Endothelial cell of umbilical vein (primary cell): ENCODE measurements around the gene IL10RA. TPM values are rescaled to one million over a fixed set of nuclear protein-coding genes. Genes with fewer than 3 reads are reported as not detected.

Experiments
- BruUV-seq: library from RNA; stranded (reverse); fragments of 400-500 nt; replicated peaks from 2 replicates; lab custom pipeline; 2021; lab: Mats Ljungman, UMichigan
- CTCF ChIA-PET: fragments of 300-600, 350-600 bp; sonication (Branson Sonifier 250); formaldehyde crosslinking; loops from one replicate; lab custom pipeline; 2021; ENCODE audit warnings: antibody characterized with exemption, inconsistent platforms; lab: Charles Lee
- POLR2A ChIA-PET: fragments of 300-600, 350-600 bp; sonication (Branson Sonifier 250); formaldehyde crosslinking; loops from one replicate; lab custom pipeline; 2021; ENCODE audit warnings: antibody characterized with exemption, inconsistent platforms; lab: Charles Lee
- DNase-seq: peaks from one replicate; pipeline ENCODE4 v3.0.0-alpha.2; 2011; ENCODE audit warnings: low read depth, low spot score
- FAIRE-seq: peaks from 2 replicates; lab custom pipeline; 2011; peaks lifted over from hg19 to GRCh38; lab: Jason Lieb, UNC
- H2AFZ ChIP-seq: 2 replicates; pipeline ENCODE4 v1.6.0; 2012; ENCODE audit warnings: low read depth, low read length, control low read depth, inconsistent platforms
- H3K27ac ChIP-seq: 2 replicates; pipeline ENCODE4 v1.5.1; 2011; ENCODE audit warnings: low read depth, mild to moderate bottlenecking, control low read depth, low read length, moderate library complexity; ENCODE audit not compliant: insufficient read depth
- H3K27me3 ChIP-seq, 2 experiments: 2 replicates each; pipeline versions ENCODE4 v1.6.0 to v1.6.1; 2011; ENCODE audit warnings: low read length in 2 of 2, mixed read lengths in 1 of 2; ENCODE audit not compliant: control insufficient read depth in 2 of 2, insufficient read depth in 2 of 2
- H3K36me3 ChIP-seq, 2 experiments: 2 replicates in 1 of 2; 3 replicates in 1 of 2; pipeline ENCODE4 v1.5.1; 2011; ENCODE audit warnings: low read length in 2 of 2, mild to moderate bottlenecking in 1 of 2, moderate library complexity in 1 of 2; ENCODE audit not compliant: control insufficient read depth in 2 of 2, insufficient read depth in 2 of 2; ENCODE audit errors: extremely low read depth in 1 of 2
- H3K4me1 ChIP-seq: 3 replicates; pipeline ENCODE4 v1.5.1; 2011; ENCODE audit warnings: mild to moderate bottlenecking, low read length; ENCODE audit not compliant: control insufficient read depth, insufficient read depth; ENCODE audit errors: extremely low read depth
- H3K4me2 ChIP-seq: 2 replicates; pipeline ENCODE4 v1.6.1; 2011; ENCODE audit warnings: low read length, control low read depth, mixed read lengths; ENCODE audit not compliant: insufficient read depth
- H3K4me3 ChIP-seq, 3 experiments: fragments of 200-600 bp in 1 of 3; sonication (generic), shearing (Covaris generic) in 1 of 3; replicated peaks in 1 of 3; 2 replicates each; pipeline ENCODE4 v1.5.1; 2011 to 2016; ENCODE audit warnings: control low read depth in 3 of 3, low read length in 3 of 3, mild to moderate bottlenecking in 2 of 3, inconsistent platforms in 1 of 3, low read depth in 1 of 3, moderate library complexity in 1 of 3; ENCODE audit not compliant: insufficient read depth in 1 of 3
- H3K79me2 ChIP-seq: 2 replicates; pipeline ENCODE4 v1.6.0; 2012; ENCODE audit warnings: low read length, inconsistent platforms; ENCODE audit not compliant: control insufficient read depth, insufficient read depth
- H3K9ac ChIP-seq: replicated peaks from 2 replicates; pipeline ENCODE3; 2011; ENCODE audit warnings: low read length, control low read depth; ENCODE audit not compliant: insufficient read depth; ENCODE audit errors: extremely low read depth
- H3K9me1 ChIP-seq: replicated peaks from 3 replicates; pipeline ENCODE4 v1.6.0; 2011; ENCODE audit warnings: mild to moderate bottlenecking, low read length; ENCODE audit not compliant: control insufficient read depth, insufficient read depth; ENCODE audit errors: extremely low read depth
- H3K9me3 ChIP-seq: replicated peaks from 2 replicates; pipeline ENCODE4 v1.5.1; 2012; ENCODE audit warnings: low read length, inconsistent platforms; ENCODE audit not compliant: control insufficient read depth, insufficient read depth
- H4K20me1 ChIP-seq: replicated peaks from 2 replicates; pipeline ENCODE3; 2011; ENCODE audit warnings: mild to moderate bottlenecking, low read length; ENCODE audit not compliant: control insufficient read depth, insufficient read depth; ENCODE audit errors: extremely low read depth
- JUN ChIP-seq: IDR thresholded peaks from 2 replicates; pipeline ENCODE4 v1.6.1; 2011; ENCODE audit warnings: borderline replicate concordance, low read depth; ENCODE audit not compliant: insufficient read length, insufficient read depth
- MYC ChIP-seq: IDR thresholded peaks from one replicate; pipeline ENCODE4 v1.6.1; 2011; ENCODE audit warnings: mild to moderate bottlenecking, low read depth, low read length
- POLR2AphosphoS5 ChIP-seq: IDR thresholded peaks from 2 replicates; pipeline ENCODE4 v1.6.1; 2012; ENCODE audit warnings: low read depth, mild to moderate bottlenecking, control low read depth, low read length, moderate library complexity; ENCODE audit not compliant: insufficient read depth
- dilution Hi-C: fragments of 300-500 bp; cut with MboI; formaldehyde crosslinking; loops from one replicate; pipeline ENCODE4 v1.15.0; 2019; ENCODE audit warnings: low sequenced_read_pairs; ENCODE audit not compliant: extremely low pct_ligation_motif_present
- intact Hi-C: fragments of 100-400 bp; cut with micrococcal nuclease; formaldehyde crosslinking; loops from one replicate; pipeline ENCODE4 v1.10.0; 2022
- polyA plus RNA-seq, 4 experiments: library from polyadenylated mRNA; depleted of rRNA in 3 of 4; stranded (reverse) in 3 of 4; unstranded in 1 of 4; fragments of >200 nt; gene quantifications; 2 replicates each; pipeline versions ENCODE4 v1.2.1 to v1.2.3, GENCODE V29; 2011 to 2012; ENCODE audit warnings: missing spikeins in 1 of 4
- total RNA-seq: library from RNA; stranded (reverse); gene quantifications from 2 replicates; pipeline ENCODE4 v1.2.3, GENCODE V29; 2021

The IL10RA gene
- total and polyA plus RNA-seq, 2 donors (not counting 3 experiments of a cell fraction or from before 2014, with no cell fraction given): 0.04 TPM; not detected in 1

DNA sequence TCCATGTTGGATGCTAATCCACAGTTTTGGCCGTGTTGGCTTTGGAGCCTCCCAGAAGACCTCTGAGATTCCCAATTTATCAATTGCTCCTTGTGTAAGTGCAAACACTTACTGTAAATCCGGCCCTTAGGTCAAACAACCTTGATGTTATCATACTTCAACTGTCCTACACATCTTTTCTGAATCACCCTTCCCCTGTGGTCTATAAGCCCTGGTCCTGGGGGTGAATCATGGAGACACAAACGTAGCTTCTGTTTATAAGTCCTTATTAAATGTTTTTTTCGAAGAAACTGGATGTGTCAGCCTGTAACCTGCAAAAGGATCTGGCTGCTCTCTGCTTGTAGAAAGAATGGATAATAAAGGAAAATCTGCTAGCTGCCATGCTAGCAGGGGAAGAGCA lies 1.7 kb upstream of the IL10RA start:
- Histone ChIP-seq H3K27ac (no peak overlapping the region), H3K9me3 (no peaks in the 10 kb centered on the region), H3K36me3 (no peaks in the 10 kb centered on the region), H3K4me2 (no peak overlapping the region), H3K9me1 (no peaks in the 10 kb centered on the region), H3K4me1 (peaks cover 4% of the 10 kb centered on the region), H3K9ac (no peak overlapping the region), H4K20me1 (no peaks in the 10 kb centered on the region), H3K4me3 (no peak overlapping the region), H3K27me3 (peaks cover 14 to 18% of the 10 kb centered on the region in 2 experiments), H3K79me2 (no peaks in the 10 kb centered on the region), H2AFZ (no peak overlapping the region)
- BruUV-seq: no TSS peak
- DNase-seq (no peak), FAIRE-seq (no peak)
- intact Hi-C loops (no loop called here), dilution Hi-C loops (no loop called here)
- no peak for TF ChIP-seq POLR2AphosphoS5
- ChIA-PET POLR2A (no interaction called here), CTCF (no interaction called here)

GRCh38 chr11:117986981-117987574 lies 884 bp downstream of the IL10RA start:
- intact Hi-C loops: loop anchor here (1.0 kb wide), 1 partner anchor 143 kb away; no protein-coding TSS in a partner anchor
- Histone ChIP-seq H4K20me1 (no peaks in the 10 kb centered on the region), H3K79me2 (no peaks in the 10 kb centered on the region), H3K27me3 (peaks cover 12 to 13% of the 10 kb centered on the region in 2 experiments), H3K9me1 (no peaks in the 10 kb centered on the region), H3K9ac (no peak overlapping the region), H3K36me3 (no peaks in the 10 kb centered on the region), H3K27ac (no peak overlapping the region), H3K4me1 (peaks cover 4% of the 10 kb centered on the region), H2AFZ (no peak overlapping the region), H3K9me3 (no peaks in the 10 kb centered on the region), H3K4me3 (no peak overlapping the region), H3K4me2 (no peak overlapping the region)
- CTCF ChIA-PET: interaction anchor here (1.3 to 3.9 kb wide), 3 partner anchors 8 to 168 kb away, joined by 3 to 20 read pairs (median 4); no protein-coding TSS in a partner anchor
- no peak for FAIRE-seq
- TF ChIP-seq MYC (no peak), JUN (no peak)
- dilution Hi-C loops: no loop called here
- POLR2A ChIA-PET: no interaction called here
- DNase-seq: no peak
- BruUV-seq: no TSS peak
